ENCODE measurements around the gene CAGE1.

Gene CAGE1

DNA sequence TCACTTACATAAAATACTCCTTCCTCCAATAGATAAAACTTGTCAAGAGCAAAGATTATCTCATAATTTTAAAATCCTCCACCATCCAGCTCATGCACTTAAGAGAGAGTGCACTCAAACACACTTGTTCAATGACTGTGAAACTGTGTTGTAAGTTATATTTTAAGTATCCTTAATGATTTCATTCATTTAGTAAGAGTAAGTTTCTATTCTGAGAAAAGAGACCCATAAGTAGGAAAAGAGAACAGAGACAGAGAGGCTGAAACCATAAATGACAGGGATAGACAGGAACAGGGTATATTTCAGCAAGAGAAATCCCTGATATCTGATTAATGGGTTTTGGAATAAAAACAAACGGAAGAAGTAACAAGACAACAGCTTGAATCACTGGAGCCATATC is 84.7 kb downstream of the CAGE1 start:
- 89% methylated on average over 1 of the region's 1 CpG for WGBS
- no peak overlapping the region for H3K4me3 ChIP-seq (ENCODE audit: low read length)
- H3K27me3 ChIP-seq (ENCODE audit: insufficient read depth, low read length) = no peaks in the 10 kb centered on the region
- no peaks in the 10 kb centered on the region for H3K4me1 ChIP-seq (ENCODE audit: insufficient read depth, low read length)
- H3K27ac ChIP-seq (ENCODE audit: low read depth, low read length) = no peak overlapping the region
- no peak overlapping the region for H3K9ac ChIP-seq (ENCODE audit: low read depth, low read length)
- peaks cover 92% of the 10 kb centered on the region for H3K36me3 ChIP-seq (ENCODE audit: insufficient read depth, low read length)
- no peaks in the 10 kb centered on the region for H3K9me3 ChIP-seq (ENCODE audit: insufficient read depth, low read depth, low read length)

DNA sequence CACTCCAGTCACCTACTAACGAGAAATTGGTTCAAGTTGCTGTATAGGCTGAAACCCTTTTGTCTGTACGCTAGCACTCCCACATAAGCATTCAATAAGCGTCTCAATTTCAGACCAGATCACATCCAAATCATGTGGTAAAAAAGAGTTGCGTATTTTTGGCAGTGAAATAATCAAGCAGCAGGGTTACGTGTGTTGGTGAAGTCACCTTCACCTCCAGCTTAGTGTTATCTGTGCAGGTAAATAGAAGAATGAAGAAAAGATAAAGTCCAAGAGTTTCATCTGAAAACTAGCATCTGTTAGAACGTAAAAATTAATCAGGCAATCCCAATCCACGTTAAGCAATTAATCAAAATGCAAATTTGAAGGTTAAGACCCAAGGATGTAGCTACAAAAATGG is 87.8 kb downstream of the CAGE1 start:
- H3K9me3 ChIP-seq (ENCODE audit: insufficient read depth, low read depth, low read length) = no peaks in the 10 kb centered on the region
- H3K4me3 ChIP-seq (ENCODE audit: low read length) = no peak overlapping the region
- H3K27ac ChIP-seq (ENCODE audit: low read depth, low read length) = no peak overlapping the region
- peaks cover 92% of the 10 kb centered on the region for H3K36me3 ChIP-seq (ENCODE audit: insufficient read depth, low read length)
- no peak overlapping the region for H3K9ac ChIP-seq (ENCODE audit: low read depth, low read length)
- 92% methylated on average over 7 of the region's 7 CpGs for WGBS
- no peaks in the 10 kb centered on the region for H3K27me3 ChIP-seq (ENCODE audit: insufficient read depth, low read length)
- no peaks in the 10 kb centered on the region for H3K4me1 ChIP-seq (ENCODE audit: insufficient read depth, low read length)

GRCh38 chr6:7300926-7301325 is 88.6 kb downstream of the CAGE1 start:
- H3K27me3 ChIP-seq (ENCODE audit: insufficient read depth, low read length) = no peaks in the 10 kb centered on the region
- no peak overlapping the region for H3K4me3 ChIP-seq (ENCODE audit: low read length)
- H3K9ac ChIP-seq (ENCODE audit: low read depth, low read length) = no peak overlapping the region
- H3K9me3 ChIP-seq (ENCODE audit: insufficient read depth, low read depth, low read length) = no peaks in the 10 kb centered on the region
- no peak overlapping the region for H3K27ac ChIP-seq (ENCODE audit: low read depth, low read length)
- H3K36me3 ChIP-seq (ENCODE audit: insufficient read depth, low read length) = peaks cover 99% of the 10 kb centered on the region
- H3K4me1 ChIP-seq (ENCODE audit: insufficient read depth, low read length) = no peaks in the 10 kb centered on the region
- 89% methylated on average over 5 of the region's 5 CpGs for WGBS

GRCh38 chr6:7298113-7298512 is 91.4 kb downstream of the CAGE1 start:
- no peak overlapping the region for H3K9ac ChIP-seq (ENCODE audit: low read depth, low read length)
- H3K27ac ChIP-seq (ENCODE audit: low read depth, low read length) = no peak overlapping the region
- H3K9me3 ChIP-seq (ENCODE audit: insufficient read depth, low read depth, low read length) = no peaks in the 10 kb centered on the region
- H3K4me1 ChIP-seq (ENCODE audit: insufficient read depth, low read length) = no peaks in the 10 kb centered on the region
- no peaks in the 10 kb centered on the region for H3K27me3 ChIP-seq (ENCODE audit: insufficient read depth, low read length)
- no peak overlapping the region for H3K4me3 ChIP-seq (ENCODE audit: low read length)
- WGBS = no CpG with 5 or more reads among the region's 1 CpG
- H3K36me3 ChIP-seq (ENCODE audit: insufficient read depth, low read length) = peaks cover 98% of the 10 kb centered on the region

DNA sequence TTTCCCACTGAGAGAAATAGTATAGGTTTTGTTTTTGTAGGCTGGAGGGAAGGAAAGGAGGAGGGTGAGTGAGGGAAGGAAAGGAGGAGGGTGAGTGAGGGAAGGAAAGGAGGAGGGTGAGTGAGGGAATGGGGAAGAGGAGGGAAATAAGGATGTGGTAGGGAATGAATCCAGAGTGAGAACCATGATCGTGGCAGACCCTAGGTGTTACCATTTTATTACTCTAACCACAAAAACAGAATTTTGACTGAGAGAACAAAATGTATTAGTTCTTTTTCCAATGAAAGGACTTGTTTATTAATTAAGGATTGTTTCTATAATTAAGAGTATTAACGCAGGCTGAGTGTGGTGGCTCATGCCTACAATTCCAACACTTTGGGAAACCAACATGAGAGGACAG is 92.9 kb downstream of the CAGE1 start:
- H3K9me3 ChIP-seq (ENCODE audit: insufficient read depth, low read depth, low read length) = no peaks in the 10 kb centered on the region
- no peaks in the 10 kb centered on the region for H3K27me3 ChIP-seq (ENCODE audit: insufficient read depth, low read length)
- no peak overlapping the region for H3K9ac ChIP-seq (ENCODE audit: low read depth, low read length)
- H3K4me1 ChIP-seq (ENCODE audit: insufficient read depth, low read length) = no peaks in the 10 kb centered on the region
- peaks cover 98% of the 10 kb centered on the region for H3K36me3 ChIP-seq (ENCODE audit: insufficient read depth, low read length)
- WGBS = 100% methylated on average over 1 of the region's 2 CpGs
- H3K4me3 ChIP-seq (ENCODE audit: low read length) = no peak overlapping the region
- no peak overlapping the region for H3K27ac ChIP-seq (ENCODE audit: low read depth, low read length)

- no peaks in the 10 kb centered on the region for H3K27me3 ChIP-seq (ENCODE audit: insufficient read depth, low read length)
- H3K36me3 ChIP-seq (ENCODE audit: insufficient read depth, low read length) = peaks cover 98% of the 10 kb centered on the region
- no peaks in the 10 kb centered on the region for H3K9me3 ChIP-seq (ENCODE audit: insufficient read depth, low read depth, low read length)
- no peaks in the 10 kb centered on the region for H3K4me1 ChIP-seq (ENCODE audit: insufficient read depth, low read length)
- H3K27ac ChIP-seq (ENCODE audit: low read depth, low read length) = no peak overlapping the region
- H3K9ac ChIP-seq (ENCODE audit: low read depth, low read length) = no peak overlapping the region
- H3K4me3 ChIP-seq (ENCODE audit: low read length) = no peak overlapping the region
- WGBS = 49% methylated on average over 2 of the region's 3 CpGs
These were observed 93.6 kb downstream of the CAGE1 start for GRCh38 chr6:7295916-7296315.

GRCh38 chr6:7292596-7293255 is 96.8 kb downstream of the CAGE1 start:
- Histone ChIP-seq H3K27ac (ENCODE audit: low read depth, low read length) (no peak overlapping the region), H3K36me3 (ENCODE audit: insufficient read depth, low read length) (peaks cover 99% of the 10 kb centered on the region), H3K4me3 (ENCODE audit: low read length) (no peak overlapping the region), H3K9ac (ENCODE audit: low read depth, low read length) (no peak overlapping the region), H3K27me3 (ENCODE audit: insufficient read depth, low read length) (no peaks in the 10 kb centered on the region), H3K4me1 (ENCODE audit: insufficient read depth, low read length) (no peaks in the 10 kb centered on the region), H3K9me3 (ENCODE audit: insufficient read depth, low read depth, low read length) (no peaks in the 10 kb centered on the region)
- 93% methylated on average over 6 of the region's 6 CpGs for WGBS

- H3K27me3 ChIP-seq (ENCODE audit: insufficient read depth, low read length) = no peaks in the 10 kb centered on the region
- H3K4me3 ChIP-seq (ENCODE audit: low read length) = no peak overlapping the region
- H3K27ac ChIP-seq (ENCODE audit: low read depth, low read length) = no peak overlapping the region
- no peaks in the 10 kb centered on the region for H3K4me1 ChIP-seq (ENCODE audit: insufficient read depth, low read length)
- H3K9ac ChIP-seq (ENCODE audit: low read depth, low read length) = no peak overlapping the region
- 100% methylated on average over 1 of the region's 1 CpG for WGBS
- H3K36me3 ChIP-seq (ENCODE audit: insufficient read depth, low read length) = peaks cover 96% of the 10 kb centered on the region
- H3K9me3 ChIP-seq (ENCODE audit: insufficient read depth, low read depth, low read length) = no peaks in the 10 kb centered on the region
These were observed 99.5 kb downstream of the CAGE1 start for GRCh38 chr6:7290079-7290478.

- Histone ChIP-seq H3K27ac (ENCODE audit: low read depth, low read length) (no peak overlapping the region), H3K27me3 (ENCODE audit: insufficient read depth, low read length) (no peaks in the 10 kb centered on the region), H3K4me3 (ENCODE audit: low read length) (no peak overlapping the region), H3K36me3 (ENCODE audit: insufficient read depth, low read length) (peaks cover 57% of the 10 kb centered on the region), H3K4me1 (ENCODE audit: insufficient read depth, low read length) (no peaks in the 10 kb centered on the region), H3K9ac (ENCODE audit: low read depth, low read length) (no peak overlapping the region), H3K9me3 (ENCODE audit: insufficient read depth, low read depth, low read length) (no peaks in the 10 kb centered on the region)
- 96% methylated on average over 6 of the region's 6 CpGs for WGBS
These were observed 104.1 kb downstream of the CAGE1 start for GRCh38 chr6:7285416-7285815.

DNA sequence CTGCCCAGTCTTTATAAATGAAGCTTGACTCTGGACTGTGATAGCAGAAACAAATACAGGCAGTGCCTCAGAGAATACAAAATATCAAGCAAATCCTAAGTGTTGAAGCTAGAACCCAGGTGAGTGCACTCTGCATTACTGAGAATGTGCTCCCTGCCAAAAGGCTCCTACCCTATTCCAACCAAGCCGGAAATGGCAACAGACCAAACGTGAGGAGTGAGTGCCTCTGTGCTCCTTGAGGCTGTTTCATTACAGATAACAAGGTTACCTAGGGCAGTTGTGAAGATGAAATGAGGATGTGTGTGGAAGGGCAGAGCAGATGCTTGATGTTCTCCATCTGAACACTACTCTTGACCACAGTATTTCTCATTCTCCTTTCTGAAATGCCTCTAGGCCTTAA is 105.9 kb downstream of the CAGE1 start:
- H3K36me3 ChIP-seq (ENCODE audit: insufficient read depth, low read length) = peaks cover 40% of the 10 kb centered on the region
- H3K27ac ChIP-seq (ENCODE audit: low read depth, low read length) = no peak overlapping the region
- no peak overlapping the region for H3K9ac ChIP-seq (ENCODE audit: low read depth, low read length)
- no peaks in the 10 kb centered on the region for H3K4me1 ChIP-seq (ENCODE audit: insufficient read depth, low read length)
- no peak overlapping the region for H3K4me3 ChIP-seq (ENCODE audit: low read length)
- no peaks in the 10 kb centered on the region for H3K9me3 ChIP-seq (ENCODE audit: insufficient read depth, low read depth, low read length)
- 81% methylated on average over 2 of the region's 2 CpGs for WGBS
- no peaks in the 10 kb centered on the region for H3K27me3 ChIP-seq (ENCODE audit: insufficient read depth, low read length)

- Histone ChIP-seq H3K36me3 (ENCODE audit: insufficient read depth, low read length) (peaks cover 26% of the 10 kb centered on the region), H3K27me3 (ENCODE audit: insufficient read depth, low read length) (no peaks in the 10 kb centered on the region), H3K9ac (ENCODE audit: low read depth, low read length) (no peak overlapping the region), H3K4me3 (ENCODE audit: low read length) (no peak overlapping the region), H3K4me1 (ENCODE audit: insufficient read depth, low read length) (no peaks in the 10 kb centered on the region), H3K9me3 (ENCODE audit: insufficient read depth, low read depth, low read length) (no peaks in the 10 kb centered on the region), H3K27ac (ENCODE audit: low read depth, low read length) (no peak overlapping the region)
- 85% methylated on average over 10 of the region's 10 CpGs for WGBS
These were observed 107.2 kb downstream of the CAGE1 start for GRCh38 chr6:7282097-7282906.

All from HUES64 (cell line).